HepG2 (cell line): ENCODE data around the gene BCL2L11. TPM values are rescaled to one million over a fixed set of nuclear protein-coding genes. Genes with fewer than 3 reads are reported as not detected.
A peak's percentile ranks its signal among the peaks of the same experiment; 100 is the strongest.

Experiments
- ATF7-NPFF ChIP-seq: sonication (generic); formaldehyde crosslinking; IDR thresholded peaks from 2 replicates; pipeline ENCODE4 v1.8.1; 2023; ENCODE audit warnings: mild to moderate bottlenecking, low read depth, missing genetic modification reagents, moderate library complexity
- FOSL2 ChIP-seq: sonication (generic); formaldehyde crosslinking; IDR thresholded peaks from 2 replicates; pipeline ENCODE4 v1.4.0; 2020; ENCODE audit warnings: missing genetic modification reagents
- GATAD2A ChIP-seq: IDR thresholded peaks from 2 replicates; pipeline ENCODE4 v1.6.1; 2016
- HOXA5 ChIP-seq: sonication (generic); formaldehyde crosslinking; IDR thresholded peaks from 2 replicates; pipeline ENCODE4 v1.4.0; 2020; ENCODE audit warnings: missing genetic modification reagents
- MAFG ChIP-seq: sonication (generic); formaldehyde crosslinking; IDR thresholded peaks from 2 replicates; pipeline ENCODE4 v1.5.1; 2020; ENCODE audit warnings: mild to moderate bottlenecking, missing genetic modification reagents
- NPAS2 ChIP-seq: sonication (generic); formaldehyde crosslinking; IDR thresholded peaks from 2 replicates; pipeline ENCODE4 v1.8.0; 2022; ENCODE audit warnings: mild to moderate bottlenecking, missing genetic modification reagents, borderline replicate concordance
- RELA ChIP-seq: sonication (generic); formaldehyde crosslinking; IDR thresholded peaks from 2 replicates; pipeline ENCODE4 v1.4.0; 2020; ENCODE audit warnings: missing genetic modification reagents
- SAP130 ChIP-seq: IDR thresholded peaks from 2 replicates; pipeline ENCODE4 v1.6.1; 2016; ENCODE audit warnings: low read depth
- U2AF2 ChIP-seq: fragments of 200-400 bp; formaldehyde crosslinking; IDR thresholded peaks from 2 replicates; pipeline ENCODE4 v1.6.1; 2017; ENCODE audit warnings: low read depth, mild to moderate bottlenecking, low read length
- ZNF124 ChIP-seq: sonication (generic); formaldehyde crosslinking; IDR thresholded peaks from 2 replicates; pipeline ENCODE4 v1.4.0; 2020; ENCODE audit warnings: missing genetic modification reagents
- ZNF142 ChIP-seq: sonication (generic); formaldehyde crosslinking; IDR thresholded peaks from 2 replicates; pipeline ENCODE4 v1.4.0; 2020; ENCODE audit warnings: missing genetic modification reagents
- ZNF234 ChIP-seq: sonication (generic); formaldehyde crosslinking; conservative IDR thresholded peaks from 2 replicates; pipeline ENCODE4 v1.5.1; 2020; ENCODE audit warnings: mild to moderate bottlenecking, missing genetic modification reagents
- ZNF318 ChIP-seq: sonication (generic); formaldehyde crosslinking; IDR thresholded peaks from 2 replicates; pipeline ENCODE4 v1.4.0; 2020; ENCODE audit warnings: mild to moderate bottlenecking, missing genetic modification reagents
- ZNF329 ChIP-seq: sonication (generic); formaldehyde crosslinking; IDR thresholded peaks from 2 replicates; pipeline ENCODE4 v1.9.0; 2021; ENCODE audit warnings: low read depth, mild to moderate bottlenecking, missing genetic modification reagents
- ZNF747 ChIP-seq: sonication (generic); formaldehyde crosslinking; IDR thresholded peaks from 2 replicates; pipeline ENCODE4 v1.8.1; 2023; ENCODE audit warnings: missing genetic modification reagents, mild to moderate bottlenecking, borderline replicate concordance
- polyA plus RNA-seq, 8 experiments: library from polyadenylated mRNA; depleted of rRNA in 3 of 8; stranded (reverse) in 7 of 8; unstranded in 1 of 8; fragments of >200 nt; fragmentation: Illumina TruSeq in 4 of 8; extraction: Trizol in 4 of 8; gene quantifications; 2 replicates each; pipeline versions ENCODE4 v1.2.1 to v1.2.3, GENCODE V29; 2011 to 2016; ENCODE audit warnings: low read depth in 4 of 8, missing spikeins in 1 of 8, mixed read lengths in 1 of 8; ENCODE audit not compliant: insufficient read depth in 1 of 8
- total RNA-seq, 5 experiments: library from RNA; depleted of rRNA; stranded (reverse); fragments of >200 nt; fragmentation: Illumina TruSeq; extraction: Trizol; gene quantifications; 2 replicates each; pipeline ENCODE4 v1.2.3, GENCODE V29; 2016; ENCODE audit warnings: low read depth in 1 of 5
- TF ChIP-seq, protein P1 (sequence below): sonication (generic); formaldehyde crosslinking; IDR thresholded peaks from 2 replicates; pipeline ENCODE4 v1.8.1; 2023; ENCODE audit warnings: mild to moderate bottlenecking, missing genetic modification reagents

The BCL2L11 gene
- total and polyA plus RNA-seq, 2 of the 13 experiments (the other 11 are each of a cell fraction or from before 2014, with no cell fraction given) = 6.1 to 9.7 TPM

DNA sequence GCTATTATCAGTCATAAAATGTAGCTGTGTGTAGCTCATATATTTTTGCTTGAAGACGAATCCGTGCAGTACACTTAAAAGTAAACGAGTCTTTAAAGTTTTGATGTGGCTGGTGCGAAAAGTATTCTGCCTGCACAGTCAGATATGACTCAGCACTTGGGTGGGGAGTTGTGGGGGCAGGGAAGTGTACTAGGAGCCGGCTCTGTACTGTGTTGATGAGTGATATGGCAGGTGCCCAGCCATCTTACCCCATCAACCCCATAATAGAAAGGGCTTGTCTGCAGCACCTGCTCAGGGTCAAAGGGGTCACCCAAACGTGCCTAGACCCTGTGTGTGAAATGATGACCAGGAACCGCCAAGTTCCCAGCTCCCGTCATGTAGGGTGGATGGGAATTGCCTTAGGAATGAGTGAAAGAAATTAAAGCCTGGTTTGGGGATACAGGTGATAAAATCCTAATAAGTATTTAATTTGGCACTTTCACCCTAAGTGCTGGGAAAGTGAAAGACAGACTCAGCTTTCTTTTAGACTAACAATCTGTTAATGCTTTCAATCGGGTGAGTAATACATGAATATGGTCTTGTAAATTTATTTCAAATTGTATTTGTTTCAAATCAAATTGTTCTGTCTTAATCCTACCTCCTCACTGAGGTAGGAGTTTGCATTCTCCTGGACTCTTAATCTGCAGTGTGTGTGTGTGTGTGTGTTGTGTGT is 48.0 kb downstream of the BCL2L11 start (continued):
- TF ChIP-seq RELA (CRISPR knock-in tag) (no peak), ZNF234 (CRISPR knock-in tag) (no peak), ZNF142 (CRISPR knock-in tag) (no peak), ATF7-NPFF (CRISPR knock-in tag) (no peak), FOSL2 (peak; percentile 64), ZNF329 (CRISPR knock-in tag) (no peak), ZNF747 (CRISPR knock-in tag) (no peak), ZNF318 (CRISPR knock-in tag) (no peak), HOXA5 (CRISPR knock-in tag) (no peak), SAP130 (CRISPR knock-in tag) (no peak), U2AF2 (no peak), ZNF124 (no peak), NPAS2 (no peak), MAFG (CRISPR knock-in tag) (peak; percentile 76), GATAD2A (CRISPR knock-in tag) (no peak)
- TF ChIP-seq, protein P1, sequence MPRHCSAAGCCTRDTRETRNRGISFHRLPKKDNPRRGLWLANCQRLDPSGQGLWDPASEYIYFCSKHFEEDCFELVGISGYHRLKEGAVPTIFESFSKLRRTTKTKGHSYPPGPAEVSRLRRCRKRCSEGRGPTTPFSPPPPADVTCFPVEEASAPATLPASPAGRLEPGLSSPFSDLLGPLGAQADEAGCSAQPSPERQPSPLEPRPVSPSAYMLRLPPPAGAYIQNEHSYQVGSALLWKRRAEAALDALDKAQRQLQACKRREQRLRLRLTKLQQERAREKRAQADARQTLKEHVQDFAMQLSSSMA = no peak
